K562 (cell line): ENCODE data around the gene ZPR1. TPM values are rescaled to one million over a fixed set of nuclear protein-coding genes. Genes with fewer than 3 reads are reported as not detected.

Experiments
- LARP7 ChIP-seq: fragments of 450-650 bp; IDR thresholded peaks from 2 replicates; pipeline ENCODE4 v1.6.1; 2016
- MEF2A ChIP-seq: IDR thresholded peaks from 2 replicates; pipeline ENCODE4 v1.6.1; 2011; ENCODE audit warnings: low read depth, mild to moderate bottlenecking, low read length, moderate library complexity; ENCODE audit not compliant: control insufficient read depth
- MEIS2 ChIP-seq: fragments of 450-650 bp; IDR thresholded peaks from 2 replicates; pipeline ENCODE4 v1.6.1; 2014; ENCODE audit warnings: mild to moderate bottlenecking; ENCODE audit not compliant: partially characterized antibody
- NCOR1 ChIP-seq: fragments of 450-650 bp; IDR thresholded peaks from 2 replicates; pipeline ENCODE4 v1.6.1; 2016; ENCODE audit warnings: mild to moderate bottlenecking, moderate library complexity
- RBM39 ChIP-seq: fragments of 200-400 bp; formaldehyde crosslinking; optimal IDR thresholded peaks from 2 replicates; pipeline ENCODE3; 2018; ENCODE audit warnings: low read depth, low read length
- YBX1 ChIP-seq: fragments of 450-650 bp; IDR thresholded peaks from 2 replicates; pipeline ENCODE4 v1.7.1; 2016; ENCODE audit warnings: mild to moderate bottlenecking
- ZNF184 ChIP-seq: sonication (generic); formaldehyde crosslinking; IDR thresholded peaks from 2 replicates; pipeline ENCODE4 v1.5.0; 2020; ENCODE audit warnings: missing genetic modification reagents
- ZNF696 ChIP-seq: fragments of 250-450 bp; sonication (Bioruptor Pico); conservative IDR thresholded peaks from 2 replicates; pipeline ENCODE4 v1.4.0; 2020; ENCODE audit warnings: mild to moderate bottlenecking, moderate library complexity
- polyA plus RNA-seq, 8 experiments: library from polyadenylated mRNA; depleted of rRNA in 4 of 8; stranded (reverse) in 5 of 8; unstranded in 3 of 8; fragments of >200 nt; fragmentation: Nextera tagmentation in 2 of 8; fragmentation: Illumina TruSeq in 1 of 8; extraction: Ambion mirVana in 2 of 8; extraction: Trizol in 1 of 8; gene quantifications; 2 replicates each; pipeline versions ENCODE4 v1.2.1 to v1.2.3, GENCODE V29; 2011 to 2014; ENCODE audit warnings: inconsistent platforms in 1 of 8, missing spikeins in 1 of 8
- total RNA-seq, 7 experiments: library from RNA; depleted of rRNA in 6 of 7; stranded (reverse); fragments of >200 nt in 6 of 7; fragmentation: Illumina TruSeq in 2 of 7; extraction: Trizol in 2 of 7; gene quantifications; 2 replicates each; pipeline versions ENCODE4 v1.2.1 to v1.2.3, GENCODE V29; 2011 to 2021; ENCODE audit warnings: low replicate concordance in 1 of 7
- TF ChIP-seq, protein P1 (sequence below): fragments of 450-650 bp; IDR thresholded peaks from 2 replicates; pipeline ENCODE4 v1.6.1; 2016; ENCODE audit warnings: mild to moderate bottlenecking, moderate library complexity
- TF ChIP-seq, protein P2 (sequence below), 2 experiments: fragments of 450-650 bp in 1 of 2; sonication (generic) in 1 of 2; formaldehyde crosslinking in 1 of 2; IDR thresholded peaks in 1 of 2; conservative IDR thresholded peaks in 1 of 2; 2 replicates each; pipeline versions ENCODE4 v1.6.1 to v1.8.1; 2016 to 2023; ENCODE audit warnings: mild to moderate bottlenecking in 2 of 2, moderate library complexity in 2 of 2, inconsistent platforms in 1 of 2, missing genetic modification reagents in 1 of 2
- TF ChIP-seq, protein P3 (sequence below): fragments of 450-650 bp; formaldehyde crosslinking; IDR thresholded peaks from 2 replicates; pipeline ENCODE4 v1.4.0; 2022; ENCODE audit warnings: missing genetic modification characterization
- TF ChIP-seq, protein P4 (sequence below): sonication (generic); formaldehyde crosslinking; IDR thresholded peaks from 2 replicates; pipeline ENCODE4 v1.4.0; 2020; ENCODE audit warnings: mild to moderate bottlenecking, missing genetic modification reagents

ZPR1 gene
- total and polyA plus RNA-seq, 9 of the 15 experiments (the other 6 are each of a cell fraction or from before 2014, with no cell fraction given) = 13.0 to 120 (median 83.8) TPM

DNA sequence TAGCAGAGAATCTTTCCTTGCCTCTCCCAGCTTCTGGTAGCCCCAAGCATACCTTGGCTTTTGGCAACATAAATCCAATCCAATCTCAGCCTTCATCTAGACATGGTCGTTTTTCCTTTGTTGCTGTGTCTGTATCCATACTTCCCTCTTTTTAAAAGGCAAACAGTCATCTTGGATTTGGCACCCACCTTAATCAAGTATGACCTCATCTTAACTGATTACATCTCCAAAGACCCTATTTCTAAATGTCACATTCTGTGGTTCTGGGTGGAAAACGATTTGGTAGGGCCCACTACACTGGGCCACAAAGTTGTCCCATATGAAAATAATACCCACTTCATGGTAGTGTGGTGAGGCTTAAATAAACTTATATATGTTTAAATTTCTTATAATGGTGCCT, 15.9 kb downstream of the ZPR1 start (continued):
- TF ChIP-seq, protein P1, sequence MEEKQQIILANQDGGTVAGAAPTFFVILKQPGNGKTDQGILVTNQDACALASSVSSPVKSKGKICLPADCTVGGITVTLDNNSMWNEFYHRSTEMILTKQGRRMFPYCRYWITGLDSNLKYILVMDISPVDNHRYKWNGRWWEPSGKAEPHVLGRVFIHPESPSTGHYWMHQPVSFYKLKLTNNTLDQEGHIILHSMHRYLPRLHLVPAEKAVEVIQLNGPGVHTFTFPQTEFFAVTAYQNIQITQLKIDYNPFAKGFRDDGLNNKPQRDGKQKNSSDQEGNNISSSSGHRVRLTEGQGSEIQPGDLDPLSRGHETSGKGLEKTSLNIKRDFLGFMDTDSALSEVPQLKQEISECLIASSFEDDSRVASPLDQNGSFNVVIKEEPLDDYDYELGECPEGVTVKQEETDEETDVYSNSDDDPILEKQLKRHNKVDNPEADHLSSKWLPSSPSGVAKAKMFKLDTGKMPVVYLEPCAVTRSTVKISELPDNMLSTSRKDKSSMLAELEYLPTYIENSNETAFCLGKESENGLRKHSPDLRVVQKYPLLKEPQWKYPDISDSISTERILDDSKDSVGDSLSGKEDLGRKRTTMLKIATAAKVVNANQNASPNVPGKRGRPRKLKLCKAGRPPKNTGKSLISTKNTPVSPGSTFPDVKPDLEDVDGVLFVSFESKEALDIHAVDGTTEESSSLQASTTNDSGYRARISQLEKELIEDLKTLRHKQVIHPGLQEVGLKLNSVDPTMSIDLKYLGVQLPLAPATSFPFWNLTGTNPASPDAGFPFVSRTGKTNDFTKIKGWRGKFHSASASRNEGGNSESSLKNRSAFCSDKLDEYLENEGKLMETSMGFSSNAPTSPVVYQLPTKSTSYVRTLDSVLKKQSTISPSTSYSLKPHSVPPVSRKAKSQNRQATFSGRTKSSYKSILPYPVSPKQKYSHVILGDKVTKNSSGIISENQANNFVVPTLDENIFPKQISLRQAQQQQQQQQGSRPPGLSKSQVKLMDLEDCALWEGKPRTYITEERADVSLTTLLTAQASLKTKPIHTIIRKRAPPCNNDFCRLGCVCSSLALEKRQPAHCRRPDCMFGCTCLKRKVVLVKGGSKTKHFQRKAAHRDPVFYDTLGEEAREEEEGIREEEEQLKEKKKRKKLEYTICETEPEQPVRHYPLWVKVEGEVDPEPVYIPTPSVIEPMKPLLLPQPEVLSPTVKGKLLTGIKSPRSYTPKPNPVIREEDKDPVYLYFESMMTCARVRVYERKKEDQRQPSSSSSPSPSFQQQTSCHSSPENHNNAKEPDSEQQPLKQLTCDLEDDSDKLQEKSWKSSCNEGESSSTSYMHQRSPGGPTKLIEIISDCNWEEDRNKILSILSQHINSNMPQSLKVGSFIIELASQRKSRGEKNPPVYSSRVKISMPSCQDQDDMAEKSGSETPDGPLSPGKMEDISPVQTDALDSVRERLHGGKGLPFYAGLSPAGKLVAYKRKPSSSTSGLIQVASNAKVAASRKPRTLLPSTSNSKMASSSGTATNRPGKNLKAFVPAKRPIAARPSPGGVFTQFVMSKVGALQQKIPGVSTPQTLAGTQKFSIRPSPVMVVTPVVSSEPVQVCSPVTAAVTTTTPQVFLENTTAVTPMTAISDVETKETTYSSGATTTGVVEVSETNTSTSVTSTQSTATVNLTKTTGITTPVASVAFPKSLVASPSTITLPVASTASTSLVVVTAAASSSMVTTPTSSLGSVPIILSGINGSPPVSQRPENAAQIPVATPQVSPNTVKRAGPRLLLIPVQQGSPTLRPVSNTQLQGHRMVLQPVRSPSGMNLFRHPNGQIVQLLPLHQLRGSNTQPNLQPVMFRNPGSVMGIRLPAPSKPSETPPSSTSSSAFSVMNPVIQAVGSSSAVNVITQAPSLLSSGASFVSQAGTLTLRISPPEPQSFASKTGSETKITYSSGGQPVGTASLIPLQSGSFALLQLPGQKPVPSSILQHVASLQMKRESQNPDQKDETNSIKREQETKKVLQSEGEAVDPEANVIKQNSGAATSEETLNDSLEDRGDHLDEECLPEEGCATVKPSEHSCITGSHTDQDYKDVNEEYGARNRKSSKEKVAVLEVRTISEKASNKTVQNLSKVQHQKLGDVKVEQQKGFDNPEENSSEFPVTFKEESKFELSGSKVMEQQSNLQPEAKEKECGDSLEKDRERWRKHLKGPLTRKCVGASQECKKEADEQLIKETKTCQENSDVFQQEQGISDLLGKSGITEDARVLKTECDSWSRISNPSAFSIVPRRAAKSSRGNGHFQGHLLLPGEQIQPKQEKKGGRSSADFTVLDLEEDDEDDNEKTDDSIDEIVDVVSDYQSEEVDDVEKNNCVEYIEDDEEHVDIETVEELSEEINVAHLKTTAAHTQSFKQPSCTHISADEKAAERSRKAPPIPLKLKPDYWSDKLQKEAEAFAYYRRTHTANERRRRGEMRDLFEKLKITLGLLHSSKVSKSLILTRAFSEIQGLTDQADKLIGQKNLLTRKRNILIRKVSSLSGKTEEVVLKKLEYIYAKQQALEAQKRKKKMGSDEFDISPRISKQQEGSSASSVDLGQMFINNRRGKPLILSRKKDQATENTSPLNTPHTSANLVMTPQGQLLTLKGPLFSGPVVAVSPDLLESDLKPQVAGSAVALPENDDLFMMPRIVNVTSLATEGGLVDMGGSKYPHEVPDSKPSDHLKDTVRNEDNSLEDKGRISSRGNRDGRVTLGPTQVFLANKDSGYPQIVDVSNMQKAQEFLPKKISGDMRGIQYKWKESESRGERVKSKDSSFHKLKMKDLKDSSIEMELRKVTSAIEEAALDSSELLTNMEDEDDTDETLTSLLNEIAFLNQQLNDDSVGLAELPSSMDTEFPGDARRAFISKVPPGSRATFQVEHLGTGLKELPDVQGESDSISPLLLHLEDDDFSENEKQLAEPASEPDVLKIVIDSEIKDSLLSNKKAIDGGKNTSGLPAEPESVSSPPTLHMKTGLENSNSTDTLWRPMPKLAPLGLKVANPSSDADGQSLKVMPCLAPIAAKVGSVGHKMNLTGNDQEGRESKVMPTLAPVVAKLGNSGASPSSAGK = no peak
- TF ChIP-seq, protein P2, sequence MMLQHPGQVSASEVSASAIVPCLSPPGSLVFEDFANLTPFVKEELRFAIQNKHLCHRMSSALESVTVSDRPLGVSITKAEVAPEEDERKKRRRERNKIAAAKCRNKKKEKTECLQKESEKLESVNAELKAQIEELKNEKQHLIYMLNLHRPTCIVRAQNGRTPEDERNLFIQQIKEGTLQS (IDR thresholded peaks at IDR 0.05) = peak; percentile 71
- TF ChIP-seq, protein P2 (CRISPR knock-in tag; conservative IDR thresholded peaks at IDR 0.05) = no peak
- TF ChIP-seq, protein P3, sequence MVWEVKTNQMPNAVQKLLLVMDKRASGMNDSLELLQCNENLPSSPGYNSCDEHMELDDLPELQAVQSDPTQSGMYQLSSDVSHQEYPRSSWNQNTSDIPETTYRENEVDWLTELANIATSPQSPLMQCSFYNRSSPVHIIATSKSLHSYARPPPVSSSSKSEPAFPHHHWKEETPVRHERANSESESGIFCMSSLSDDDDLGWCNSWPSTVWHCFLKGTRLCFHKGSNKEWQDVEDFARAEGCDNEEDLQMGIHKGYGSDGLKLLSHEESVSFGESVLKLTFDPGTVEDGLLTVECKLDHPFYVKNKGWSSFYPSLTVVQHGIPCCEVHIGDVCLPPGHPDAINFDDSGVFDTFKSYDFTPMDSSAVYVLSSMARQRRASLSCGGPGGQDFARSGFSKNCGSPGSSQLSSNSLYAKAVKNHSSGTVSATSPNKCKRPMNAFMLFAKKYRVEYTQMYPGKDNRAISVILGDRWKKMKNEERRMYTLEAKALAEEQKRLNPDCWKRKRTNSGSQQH (CRISPR knock-in tag) = no peak
- TF ChIP-seq MEF2A (no peak), LARP7 (no peak), ZNF696 (CRISPR knock-in tag) (no peak), YBX1 (no peak), MEIS2 (peak; percentile 25), NCOR1 (no peak), ZNF184 (CRISPR knock-in tag) (no peak), RBM39 (no peak)
- TF ChIP-seq, protein P4, sequence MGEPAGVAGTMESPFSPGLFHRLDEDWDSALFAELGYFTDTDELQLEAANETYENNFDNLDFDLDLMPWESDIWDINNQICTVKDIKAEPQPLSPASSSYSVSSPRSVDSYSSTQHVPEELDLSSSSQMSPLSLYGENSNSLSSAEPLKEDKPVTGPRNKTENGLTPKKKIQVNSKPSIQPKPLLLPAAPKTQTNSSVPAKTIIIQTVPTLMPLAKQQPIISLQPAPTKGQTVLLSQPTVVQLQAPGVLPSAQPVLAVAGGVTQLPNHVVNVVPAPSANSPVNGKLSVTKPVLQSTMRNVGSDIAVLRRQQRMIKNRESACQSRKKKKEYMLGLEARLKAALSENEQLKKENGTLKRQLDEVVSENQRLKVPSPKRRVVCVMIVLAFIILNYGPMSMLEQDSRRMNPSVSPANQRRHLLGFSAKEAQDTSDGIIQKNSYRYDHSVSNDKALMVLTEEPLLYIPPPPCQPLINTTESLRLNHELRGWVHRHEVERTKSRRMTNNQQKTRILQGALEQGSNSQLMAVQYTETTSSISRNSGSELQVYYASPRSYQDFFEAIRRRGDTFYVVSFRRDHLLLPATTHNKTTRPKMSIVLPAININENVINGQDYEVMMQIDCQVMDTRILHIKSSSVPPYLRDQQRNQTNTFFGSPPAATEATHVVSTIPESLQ = no peak
